Measurements from ENCODE around the gene DHRS13.
"Not testable (repeated sequence)": the region's sequence is repeated elsewhere in the genome, so short reads cannot be mapped to it uniquely, and the experiment has no call there.

Gene DHRS13

DNA sequence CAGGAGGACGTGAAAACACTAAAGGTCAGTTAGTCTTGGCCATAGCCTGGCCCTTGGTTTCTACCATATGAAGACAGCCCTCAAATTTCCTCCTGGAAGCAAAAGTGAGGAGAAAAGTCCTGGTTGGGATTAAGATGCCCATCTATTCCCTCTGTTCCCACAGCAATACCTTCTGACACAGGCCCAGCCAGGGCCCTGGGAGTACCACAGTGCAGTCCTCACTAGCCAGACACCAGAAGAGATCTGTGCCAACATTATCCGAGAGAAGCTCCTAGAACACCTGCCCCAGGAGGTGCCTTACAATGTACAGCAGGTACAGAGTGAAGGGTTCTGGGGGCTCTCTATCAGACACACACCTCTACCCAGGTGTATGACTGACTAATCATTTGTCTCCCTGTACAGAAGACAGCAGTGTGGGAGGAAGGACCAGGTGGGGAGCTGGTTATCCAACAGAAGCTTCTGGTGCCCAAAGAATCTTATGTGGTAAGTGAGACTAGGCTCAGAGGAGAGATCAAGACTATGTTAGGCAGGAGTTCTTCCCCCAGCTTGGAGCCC is 44.0 kb downstream of the DHRS13 start:
- no peak for DNase-seq (ENCODE audit: low read depth)

DNA sequence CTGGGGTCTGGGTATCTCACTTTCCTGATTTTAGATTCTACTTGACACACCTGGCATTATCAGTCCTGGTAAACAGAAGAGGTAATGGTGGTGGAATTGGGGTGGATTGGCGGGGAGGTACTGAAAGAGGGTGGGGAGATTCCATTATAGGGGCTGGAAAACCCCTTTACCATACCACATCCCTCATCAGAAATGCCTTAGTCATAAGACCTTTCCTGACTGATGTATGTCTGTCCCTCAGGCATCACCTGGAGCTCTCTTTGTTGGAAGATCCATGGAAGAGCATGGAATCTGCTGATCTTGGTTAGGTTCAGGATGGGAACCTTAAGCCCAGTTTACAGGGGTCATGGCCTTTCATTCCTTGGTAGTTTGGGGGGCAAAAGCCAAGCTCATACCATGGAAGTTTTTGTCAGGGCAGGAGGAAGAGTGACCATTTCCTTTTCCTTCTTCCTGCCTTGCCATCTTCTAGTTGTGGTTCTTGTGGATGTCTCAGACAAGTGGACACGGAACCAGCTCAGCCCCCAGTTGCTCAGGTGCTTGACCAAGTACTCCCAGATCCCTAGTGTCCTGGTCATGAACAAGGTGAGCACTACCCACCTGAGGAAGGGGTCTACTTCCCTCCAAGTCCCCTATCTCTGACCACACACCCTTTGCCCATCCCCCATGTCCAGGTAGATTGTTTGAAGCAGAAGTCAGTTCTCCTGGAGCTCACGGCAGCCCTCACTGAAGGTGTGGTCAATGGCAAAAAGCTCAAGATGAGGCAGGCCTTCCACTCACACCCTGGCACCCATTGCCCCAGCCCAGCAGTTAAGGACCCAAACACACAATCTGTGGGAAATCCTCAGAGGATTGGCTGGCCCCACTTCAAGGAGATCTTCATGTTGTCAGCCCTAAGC is 44.7 kb downstream of the DHRS13 start:
- DNase-seq (ENCODE audit: low read depth), result no peak

DNA sequence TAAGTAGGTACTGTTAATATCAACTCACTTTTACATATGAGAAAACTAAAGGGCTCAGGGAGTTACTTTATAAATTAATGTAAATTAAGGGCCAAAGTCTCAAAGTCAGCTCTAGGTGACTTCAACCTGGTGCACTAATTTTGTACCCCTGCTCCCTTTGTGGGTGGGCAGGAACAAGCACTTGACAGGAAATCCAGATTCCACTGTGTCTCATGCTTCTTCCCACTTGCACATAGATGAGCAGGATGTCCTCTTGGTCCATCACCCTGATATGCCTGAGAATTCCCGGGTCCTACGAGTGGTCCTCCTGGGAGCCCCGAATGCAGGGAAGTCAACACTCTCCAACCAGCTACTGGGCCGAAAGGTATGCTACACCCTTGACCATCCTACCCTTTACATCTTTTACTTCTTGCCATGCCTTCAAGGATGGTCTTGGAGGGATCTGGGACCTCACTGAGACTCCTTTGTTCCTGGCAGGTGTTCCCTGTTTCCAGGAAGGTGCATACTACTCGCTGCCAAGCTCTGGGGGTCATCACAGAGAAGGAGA is 46.8 kb downstream of the DHRS13 start:
- no peak for DNase-seq (ENCODE audit: low read depth)

DNA sequence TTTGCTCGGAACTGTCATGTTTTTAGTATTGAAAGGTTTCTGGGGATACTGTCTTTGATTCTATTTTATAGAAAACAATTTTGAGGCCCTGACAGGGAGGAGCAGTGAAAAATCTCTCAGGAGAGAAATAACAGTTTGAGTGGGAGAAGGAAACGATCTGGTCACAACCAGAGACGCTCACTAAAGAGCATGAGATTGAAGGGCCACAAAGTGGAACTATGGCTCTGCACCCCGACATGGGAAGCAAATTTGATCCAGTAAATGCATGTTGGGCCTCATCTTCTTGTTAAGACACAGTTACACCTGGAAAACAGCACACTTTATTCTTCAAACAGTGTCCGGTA is 47.6 kb downstream of the DHRS13 start:
- DNase-seq (ENCODE audit: low read depth), result no peak

DNA sequence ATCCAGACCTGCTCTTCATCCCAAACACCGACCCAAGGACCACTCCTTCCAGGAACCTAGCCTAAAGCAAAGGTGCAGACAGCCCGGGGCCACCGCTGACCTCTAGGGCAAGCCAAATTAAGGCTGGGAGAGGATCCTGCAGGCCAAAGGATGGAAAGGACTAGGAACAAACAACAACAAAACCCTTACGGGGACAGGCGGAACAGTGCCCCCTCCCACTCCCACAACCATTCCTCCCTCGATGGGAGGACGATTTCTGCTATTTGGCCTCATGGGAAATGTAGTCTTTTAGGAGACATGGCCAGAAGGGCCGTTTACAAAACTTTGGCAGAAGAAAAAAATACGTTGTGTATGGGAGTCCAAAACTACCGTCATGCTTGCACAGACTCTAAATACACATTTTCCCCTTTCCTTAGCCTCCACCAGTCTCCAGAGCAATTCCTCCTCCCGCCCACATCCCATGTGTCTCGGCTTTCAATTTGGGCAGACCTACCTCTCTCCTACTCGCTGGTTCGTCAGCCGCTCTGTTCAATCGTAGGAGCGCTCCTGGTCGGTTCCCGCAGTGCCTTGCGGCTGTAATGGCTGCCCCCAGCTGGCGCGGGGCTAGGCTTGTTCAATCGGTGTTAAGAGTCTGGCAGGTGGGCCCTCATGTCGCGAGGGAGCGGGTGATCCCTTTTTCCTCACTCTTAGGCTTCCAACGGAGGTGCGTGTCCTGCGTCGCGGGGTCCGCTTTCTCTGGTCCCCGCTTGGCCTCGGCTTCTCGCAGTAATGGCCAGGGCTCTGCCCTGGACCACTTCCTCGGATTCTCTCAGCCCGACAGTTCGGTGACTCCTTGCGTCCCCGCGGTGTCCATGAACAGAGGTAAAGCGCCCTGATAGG is 48.2 kb downstream of the DHRS13 start, which contains the start of gene ERAL1:
Gene ERAL1 (plus strand): TSS at position 560 of the 879 bp plus-strand sequence. CDS start 19 bp downstream, at position 579.
- peak; percentile 80 for DNase-seq (ENCODE audit: low read depth)

DNA sequence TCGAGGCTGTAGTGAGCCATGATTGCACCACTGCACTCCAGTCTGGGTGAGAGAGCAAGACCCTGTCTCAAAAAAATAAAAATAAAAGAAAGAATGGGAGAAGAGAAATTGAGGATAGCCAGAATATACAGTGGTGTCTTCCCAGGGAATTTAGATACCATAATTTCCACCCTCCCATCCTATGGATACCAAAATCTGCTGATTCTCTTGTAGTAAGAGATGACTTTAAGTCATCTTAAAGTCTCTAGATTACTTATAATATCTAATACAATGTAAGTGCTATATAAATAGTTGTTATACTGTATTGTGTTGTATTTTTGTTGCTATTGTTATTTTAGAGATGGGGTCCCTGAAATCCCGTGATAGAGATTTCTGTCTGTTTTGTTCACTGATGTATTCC is 49.6 kb downstream of the DHRS13 start:
- no peak for DNase-seq (ENCODE audit: low read depth)

DNA sequence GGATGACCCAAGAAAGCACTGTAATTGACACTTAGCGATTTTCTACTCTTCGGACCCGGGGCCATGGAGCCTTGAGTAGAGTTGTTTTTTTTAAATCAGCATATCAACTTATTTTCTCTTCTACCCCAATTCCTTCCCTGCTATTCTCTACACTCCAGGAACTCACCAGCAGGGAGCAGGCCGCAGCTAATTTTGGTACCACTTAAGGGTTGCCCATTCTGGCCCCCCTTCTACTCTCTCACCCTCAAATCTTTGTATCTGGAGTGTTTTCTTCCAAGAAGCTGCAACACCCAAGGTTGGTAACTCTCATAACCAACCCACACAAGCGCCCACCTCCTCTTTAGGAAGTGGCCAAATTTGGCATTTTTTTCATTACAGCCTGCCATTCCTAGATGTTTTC is 53.6 kb downstream of the DHRS13 start:
- DNase-seq (ENCODE audit: low read depth), result no peak

DNA sequence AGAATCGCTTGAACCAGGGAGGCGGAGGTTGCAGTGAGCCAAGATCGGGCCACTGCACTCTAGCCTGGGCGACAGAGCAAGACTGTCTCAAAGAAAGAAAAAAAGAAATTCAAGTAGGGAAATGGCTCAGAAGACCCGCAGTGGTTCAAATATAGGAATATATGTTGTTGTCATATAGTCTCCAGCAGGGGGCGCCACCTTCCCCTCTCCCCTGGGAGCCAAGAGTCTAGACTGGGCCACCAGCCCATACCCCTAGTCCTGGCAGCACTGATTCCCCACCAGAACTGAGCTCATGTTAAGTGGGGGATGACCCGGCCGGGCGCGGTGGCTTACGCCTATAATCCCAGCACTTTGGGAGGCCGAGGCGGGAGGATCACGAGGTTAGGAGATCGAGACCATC is 54.2 kb downstream of the DHRS13 start:
- DNase-seq (ENCODE audit: low read depth), result not testable (repeated sequence)

Data from fibroblast of gingiva (primary cell).